Measurements from ENCODE around the gene ANKMY2. TPM values are rescaled to one million over a fixed set of nuclear protein-coding genes. Genes with fewer than 3 reads are reported as not detected.
"Not testable (repeated sequence)": the region's sequence is repeated elsewhere in the genome, so short reads cannot be mapped to it uniquely, and the experiment has no call there.

The ANKMY2 gene
- total RNA-seq, 1 experiment from 2014 or later: 34.5 TPM

DNA sequence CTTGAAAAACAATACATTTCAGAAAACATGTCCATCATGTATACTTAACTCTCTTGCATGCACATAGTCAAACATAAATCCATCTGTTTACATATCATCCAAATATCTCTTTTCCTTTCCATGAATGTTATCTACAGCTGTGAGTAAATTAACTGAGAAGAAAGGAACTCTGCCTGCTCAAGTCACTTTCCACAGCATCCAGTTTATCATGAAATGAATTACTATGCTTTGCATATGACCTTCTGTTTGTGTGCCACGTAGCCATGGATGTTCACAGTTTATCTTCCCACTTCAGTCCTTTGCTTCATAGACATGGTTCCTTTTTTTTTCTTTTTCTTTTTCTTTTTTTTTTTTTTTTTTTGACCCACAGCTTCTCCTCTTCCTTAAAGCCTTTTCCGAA lies 40.0 kb upstream of the ANKMY2 start:
- Mint-ChIP-seq H3K36me3 (ENCODE audit: insufficient read depth, unreplicated experiment) (peaks cover 80% of the 10 kb centered on the region), H3K27me3 (ENCODE audit: insufficient read depth, unreplicated experiment) (no peaks in the 10 kb centered on the region), H3K27ac (ENCODE audit: unreplicated experiment) (peak overlapping the region; percentile 75), H3K4me1 (ENCODE audit: low read depth, unreplicated experiment) (peaks cover 32% of the 10 kb centered on the region), H3K9me3 (ENCODE audit: unreplicated experiment) (no peaks in the 10 kb centered on the region), H3K4me3 (ENCODE audit: unreplicated experiment) (no peak overlapping the region)
- no peak for DNase-seq
- Histone ChIP-seq H3K4me3 (ENCODE audit: low read depth, low read length) (no peak overlapping the region), H3K27me3 (replicated peaks; ENCODE audit: control insufficient read depth, insufficient read depth, low read length) (no peaks in the 10 kb centered on the region), H3K4me1 (peaks cover 13% of the 10 kb centered on the region), H3K9me3 (no peaks in the 10 kb centered on the region), H3K36me3 (ENCODE audit: control insufficient read depth, insufficient read depth, low read length) (peaks cover 2% of the 10 kb centered on the region; the same call in 1 of the 2 replicates)
- CTCF ChIA-PET: interaction anchor here (0.7 kb wide), 1 partner anchor 1176 kb away, joined by 4 read pairs; no protein-coding TSS in a partner anchor
- TF ChIP-seq, protein P1, sequence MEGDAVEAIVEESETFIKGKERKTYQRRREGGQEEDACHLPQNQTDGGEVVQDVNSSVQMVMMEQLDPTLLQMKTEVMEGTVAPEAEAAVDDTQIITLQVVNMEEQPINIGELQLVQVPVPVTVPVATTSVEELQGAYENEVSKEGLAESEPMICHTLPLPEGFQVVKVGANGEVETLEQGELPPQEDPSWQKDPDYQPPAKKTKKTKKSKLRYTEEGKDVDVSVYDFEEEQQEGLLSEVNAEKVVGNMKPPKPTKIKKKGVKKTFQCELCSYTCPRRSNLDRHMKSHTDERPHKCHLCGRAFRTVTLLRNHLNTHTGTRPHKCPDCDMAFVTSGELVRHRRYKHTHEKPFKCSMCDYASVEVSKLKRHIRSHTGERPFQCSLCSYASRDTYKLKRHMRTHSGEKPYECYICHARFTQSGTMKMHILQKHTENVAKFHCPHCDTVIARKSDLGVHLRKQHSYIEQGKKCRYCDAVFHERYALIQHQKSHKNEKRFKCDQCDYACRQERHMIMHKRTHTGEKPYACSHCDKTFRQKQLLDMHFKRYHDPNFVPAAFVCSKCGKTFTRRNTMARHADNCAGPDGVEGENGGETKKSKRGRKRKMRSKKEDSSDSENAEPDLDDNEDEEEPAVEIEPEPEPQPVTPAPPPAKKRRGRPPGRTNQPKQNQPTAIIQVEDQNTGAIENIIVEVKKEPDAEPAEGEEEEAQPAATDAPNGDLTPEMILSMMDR (IDR thresholded peaks at IDR 0.05; ENCODE audit: insufficient read depth in 1 of 2, low read depth in 1 of 2, low read length in 1 of 2, severe bottlenecking in 1 of 2, unreplicated experiment in 1 of 2): no peak
- POLR2A ChIA-PET: interaction anchor here (0.6 kb wide), 1 partner anchor 24 kb away, joined by 8 read pairs; no protein-coding TSS in a partner anchor
- BruUV-seq (replicated peaks): no TSS peak
- intact Hi-C loops (cut with micrococcal nuclease; ENCODE audit: unreplicated experiment): loop anchor here (5.0 kb wide), 1 partner anchor 83 kb away; no protein-coding TSS in a partner anchor

DNA sequence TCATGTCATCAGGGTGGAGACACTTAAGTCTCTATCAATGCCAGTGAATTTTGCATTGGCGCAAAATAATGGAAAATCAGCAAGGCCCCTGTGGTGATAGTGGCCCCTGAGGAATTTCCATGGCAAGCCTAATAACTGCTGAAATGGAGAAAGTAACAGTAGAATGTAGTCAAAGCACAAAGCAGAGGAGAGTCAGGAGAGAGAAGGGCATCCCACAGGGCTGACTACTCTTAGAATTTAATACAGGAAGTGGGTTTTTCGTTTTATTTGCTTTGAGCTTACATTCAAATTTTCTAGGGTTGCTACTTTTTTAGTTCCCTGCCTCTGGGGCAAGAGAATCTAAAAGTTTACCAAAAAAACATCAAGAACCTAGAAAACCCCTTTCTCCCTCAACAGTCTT lies 39.4 kb upstream of the ANKMY2 start:
- no peaks in the 10 kb centered on the region for H3K9me3 Mint-ChIP-seq (ENCODE audit: unreplicated experiment)
- Histone ChIP-seq H3K4me3 (ENCODE audit: low read depth, low read length) (no peak overlapping the region), H3K27me3 (replicated peaks; ENCODE audit: control insufficient read depth, insufficient read depth, low read length) (no peaks in the 10 kb centered on the region), H3K36me3 (ENCODE audit: control insufficient read depth, insufficient read depth, low read length) (peaks cover 6% of the 10 kb centered on the region; the same call in 1 of the 2 replicates), H3K9me3 (no peaks in the 10 kb centered on the region), H3K4me1 (peaks cover 13% of the 10 kb centered on the region)
- POLR2A ChIA-PET: interaction anchor here (0.6 kb wide), 1 partner anchor 31 kb away, joined by 4 read pairs; no protein-coding TSS in a partner anchor
- peaks cover 35% of the 10 kb centered on the region for H3K4me1 Mint-ChIP-seq (ENCODE audit: low read depth, unreplicated experiment)
- H3K36me3 Mint-ChIP-seq (ENCODE audit: insufficient read depth, unreplicated experiment): peaks cover 80% of the 10 kb centered on the region
- H3K27me3 Mint-ChIP-seq (ENCODE audit: insufficient read depth, unreplicated experiment): no peaks in the 10 kb centered on the region
- DNase-seq: no peak
- CTCF ChIA-PET: no interaction called here
- H3K27ac Mint-ChIP-seq (ENCODE audit: unreplicated experiment): peak overlapping the region; percentile 75
- BruUV-seq (replicated peaks): no TSS peak
- no peak overlapping the region for H3K4me3 Mint-ChIP-seq (ENCODE audit: unreplicated experiment)
- TF ChIP-seq, protein P1 (IDR thresholded peaks at IDR 0.05; ENCODE audit: insufficient read depth in 1 of 2, low read depth in 1 of 2, low read length in 1 of 2, severe bottlenecking in 1 of 2, unreplicated experiment in 1 of 2): no peak
- intact Hi-C loops (cut with micrococcal nuclease; ENCODE audit: unreplicated experiment): loop anchor here (5.0 kb wide), 1 partner anchor 83 kb away; no protein-coding TSS in a partner anchor

DNA sequence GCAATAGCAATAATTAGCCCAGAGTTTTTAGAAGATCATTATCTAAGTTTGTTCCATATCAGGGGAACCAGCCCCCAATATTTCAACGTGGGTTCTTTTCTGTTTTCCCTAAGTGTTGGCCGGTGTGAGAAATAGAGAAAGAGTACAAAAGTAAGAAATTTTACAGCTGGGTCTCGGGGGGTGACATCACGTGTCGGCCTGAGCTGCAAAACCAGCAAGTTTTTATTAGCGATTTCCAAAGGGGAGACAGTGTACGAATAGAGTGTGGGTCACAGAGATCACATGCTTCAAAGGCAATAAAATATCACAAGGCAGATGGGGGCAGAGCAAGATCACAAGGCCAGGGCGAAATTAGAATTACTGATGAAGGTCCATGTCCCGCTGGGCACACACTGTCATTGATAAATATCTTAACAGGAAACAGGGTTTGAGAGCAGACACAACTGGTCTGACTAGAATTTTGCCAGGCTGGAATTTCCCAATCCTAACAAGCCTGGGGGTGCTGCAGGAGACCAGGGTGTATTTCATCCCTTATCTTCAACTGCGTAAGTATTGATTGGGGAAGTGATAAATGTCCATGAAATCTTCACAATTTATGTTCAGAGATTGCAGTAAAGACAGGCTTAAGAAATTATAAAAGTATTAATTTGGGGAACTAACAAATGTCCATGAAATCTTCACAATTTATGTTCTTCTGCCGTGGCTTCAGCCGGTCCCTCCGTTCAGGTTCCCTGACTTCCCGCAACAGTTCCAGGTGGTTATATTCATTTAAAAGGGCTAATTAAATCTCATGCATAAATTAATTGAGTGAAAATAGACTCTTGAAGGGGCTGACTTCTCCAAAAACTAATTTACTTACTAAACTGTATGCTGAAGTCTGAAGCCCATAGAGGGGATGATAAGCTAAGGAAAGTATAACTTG lies 33.4 kb upstream of the ANKMY2 start:
- BruUV-seq (replicated peaks); CTCF ChIA-PET: not testable (repeated sequence)
- H3K4me3 Mint-ChIP-seq (ENCODE audit: unreplicated experiment): peak overlapping the region; percentile 8

More for the DNA sequence above, 33.4 kb upstream of the ANKMY2 start:
- not testable (repeated sequence) for H3K4me3 ChIP-seq (ENCODE audit: low read depth, low read length); H3K27me3 Mint-ChIP-seq (ENCODE audit: insufficient read depth, unreplicated experiment); H3K9me3 ChIP-seq; H3K27me3 ChIP-seq (replicated peaks; ENCODE audit: control insufficient read depth, insufficient read depth, low read length); H3K9me3 Mint-ChIP-seq (ENCODE audit: unreplicated experiment)
- peaks cover 80% of the 10 kb centered on the region for H3K36me3 Mint-ChIP-seq (ENCODE audit: insufficient read depth, unreplicated experiment)
- POLR2A ChIA-PET: interaction anchor here (1.0 kb wide), 1 partner anchor 11 kb away, joined by 3 read pairs; no protein-coding TSS in a partner anchor
- peaks cover 11% of the 10 kb centered on the region for H3K36me3 ChIP-seq (ENCODE audit: control insufficient read depth, insufficient read depth, low read length)
- H3K4me1 ChIP-seq: peaks cover 22% of the 10 kb centered on the region
- intact Hi-C loops (cut with micrococcal nuclease; ENCODE audit: unreplicated experiment): loop anchor here (1.0 to 2.0 kb wide), 2 partner anchors 11 to 32 kb away; partner anchors contain the start of gene BZW2
- peaks cover 42% of the 10 kb centered on the region for H3K4me1 Mint-ChIP-seq (ENCODE audit: low read depth, unreplicated experiment)
- peak; percentile 77 to 84 for DNase-seq
- H3K27ac Mint-ChIP-seq (ENCODE audit: unreplicated experiment): peak overlapping the region; percentile 3
